ENCODE data around the gene IL15RA.

The IL15RA gene

GRCh38 chr10:5905854-5906507, 71.4 kb downstream of the IL15RA start:
- Histone ChIP-seq H3K4me1 (ENCODE audit: control insufficient read depth, insufficient read depth, low read length, poor library complexity, severe bottlenecking) (no peaks in the 10 kb centered on the region), H3K9me3 (ENCODE audit: control insufficient read depth, low read length) (no peaks in the 10 kb centered on the region), H3K27ac (ENCODE audit: low read depth, low read length, severe bottlenecking) (no peak overlapping the region), H3K36me3 (ENCODE audit: control insufficient read depth, insufficient read depth, low read length) (peaks cover 71% of the 10 kb centered on the region), H3K4me3 (ENCODE audit: extremely low read depth, insufficient read depth, low read length, poor library complexity, severe bottlenecking) (no peak overlapping the region)
- 93 to 98% methylated on average over 10 to 13 of the region's 13 CpGs for WGBS, 2 experiments (ENCODE audit: insufficient coverage in 2 of 2)

- Histone ChIP-seq H3K36me3 (ENCODE audit: control insufficient read depth, insufficient read depth, low read length) (peaks cover 59% of the 10 kb centered on the region), H3K9me3 (ENCODE audit: control insufficient read depth, low read length) (no peaks in the 10 kb centered on the region), H3K4me1 (ENCODE audit: control insufficient read depth, insufficient read depth, low read length, poor library complexity, severe bottlenecking) (no peaks in the 10 kb centered on the region), H3K27ac (ENCODE audit: low read depth, low read length, severe bottlenecking) (no peak overlapping the region), H3K4me3 (ENCODE audit: extremely low read depth, insufficient read depth, low read length, poor library complexity, severe bottlenecking) (no peak overlapping the region)
- 97 to 100% methylated on average over 1 to 3 of the region's 4 CpGs for WGBS, 2 experiments (ENCODE audit: insufficient coverage in 2 of 2)
Observed at GRCh38 chr10:5904227-5904626, 73.1 kb downstream of the IL15RA start.

- Histone ChIP-seq H3K27ac (ENCODE audit: low read depth, low read length, severe bottlenecking) (no peak overlapping the region), H3K9me3 (ENCODE audit: control insufficient read depth, low read length) (no peaks in the 10 kb centered on the region), H3K4me1 (ENCODE audit: control insufficient read depth, insufficient read depth, low read length, poor library complexity, severe bottlenecking) (no peaks in the 10 kb centered on the region), H3K36me3 (ENCODE audit: control insufficient read depth, insufficient read depth, low read length) (peaks cover 53% of the 10 kb centered on the region), H3K4me3 (ENCODE audit: extremely low read depth, insufficient read depth, low read length, poor library complexity, severe bottlenecking) (no peak overlapping the region)
- 76% methylated on average over 2 of the region's 6 CpGs; no CpG with 5 or more reads in 1 of the 2 experiments for WGBS, 2 experiments (ENCODE audit: insufficient coverage in 2 of 2)
Observed at GRCh38 chr10:5903563-5903962, 73.8 kb downstream of the IL15RA start.

GRCh38 chr10:5902511-5903274, 74.7 kb downstream of the IL15RA start:
- 93 to 98% methylated on average over 11 of the region's 18 CpGs for WGBS, 2 experiments (ENCODE audit: insufficient coverage in 2 of 2)
- no peaks in the 10 kb centered on the region for H3K4me1 ChIP-seq (ENCODE audit: control insufficient read depth, insufficient read depth, low read length, poor library complexity, severe bottlenecking)
- H3K36me3 ChIP-seq (ENCODE audit: control insufficient read depth, insufficient read depth, low read length), result peaks cover 58% of the 10 kb centered on the region
- H3K9me3 ChIP-seq (ENCODE audit: control insufficient read depth, low read length), result peaks cover 6% of the 10 kb centered on the region
- no peak overlapping the region for H3K27ac ChIP-seq (ENCODE audit: low read depth, low read length, severe bottlenecking)
- no peak overlapping the region for H3K4me3 ChIP-seq (ENCODE audit: extremely low read depth, insufficient read depth, low read length, poor library complexity, severe bottlenecking)
